ENCODE data around the gene PHACTR3.

The PHACTR3 gene

DNA sequence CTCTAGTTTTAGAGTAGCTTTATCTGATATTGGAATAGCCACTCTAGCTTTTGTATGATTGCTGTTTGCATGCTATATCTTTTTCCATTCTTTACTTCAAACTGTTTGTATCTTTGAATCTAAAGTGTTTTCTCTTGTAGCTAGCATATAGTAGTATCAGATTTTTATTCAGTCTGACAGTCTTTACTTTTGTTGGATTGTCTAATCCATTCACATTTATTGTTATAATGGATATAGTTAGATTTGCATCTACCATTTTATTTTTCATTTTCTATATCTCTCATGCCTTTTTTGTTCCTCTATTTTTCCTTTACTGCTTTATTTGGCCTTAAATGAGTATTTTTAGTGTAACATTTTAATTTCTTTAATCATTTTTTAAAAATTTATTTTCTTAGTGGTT is 52.1 kb downstream of the PHACTR3 start:
- no peak for DNase-seq

DNA sequence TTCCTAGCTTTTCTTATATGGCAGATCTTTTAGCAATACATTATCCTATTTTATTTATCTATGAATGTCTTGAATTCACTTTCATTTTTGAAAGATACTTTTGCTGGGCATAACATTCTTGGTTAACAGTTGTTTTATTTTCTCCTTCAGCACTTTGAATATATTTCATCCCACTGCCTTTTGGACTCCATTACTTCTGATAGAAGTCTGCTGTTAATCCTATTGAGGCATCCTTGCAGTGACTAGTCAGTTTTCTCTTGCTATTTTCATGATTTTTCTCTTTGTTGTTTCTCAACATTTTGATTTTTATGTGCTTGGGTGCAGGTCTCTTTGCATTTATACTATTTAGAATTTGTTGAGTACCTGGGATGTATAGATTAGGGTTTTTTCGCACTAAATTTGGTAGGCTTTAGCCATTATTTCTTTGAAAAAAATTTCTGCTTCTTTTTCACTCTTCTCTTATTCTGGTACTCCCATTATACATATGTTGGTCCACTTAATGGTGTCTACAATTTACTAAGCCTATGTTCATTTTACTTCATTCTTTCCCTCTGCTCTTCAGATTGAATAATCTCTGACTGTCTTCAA is 53.2 kb downstream of the PHACTR3 start:
- no peak for DNase-seq

- DNase-seq, result no peak
These were observed 56.1 kb downstream of the PHACTR3 start for GRCh38 chr20:59660471-59660870.

- DNase-seq, result no peak
These were observed 56.8 kb downstream of the PHACTR3 start for GRCh38 chr20:59661153-59661552.

GRCh38 chr20:59661621-59662020 is 57.3 kb downstream of the PHACTR3 start:
- DNase-seq, result peak; percentile 22 to 46

DNA sequence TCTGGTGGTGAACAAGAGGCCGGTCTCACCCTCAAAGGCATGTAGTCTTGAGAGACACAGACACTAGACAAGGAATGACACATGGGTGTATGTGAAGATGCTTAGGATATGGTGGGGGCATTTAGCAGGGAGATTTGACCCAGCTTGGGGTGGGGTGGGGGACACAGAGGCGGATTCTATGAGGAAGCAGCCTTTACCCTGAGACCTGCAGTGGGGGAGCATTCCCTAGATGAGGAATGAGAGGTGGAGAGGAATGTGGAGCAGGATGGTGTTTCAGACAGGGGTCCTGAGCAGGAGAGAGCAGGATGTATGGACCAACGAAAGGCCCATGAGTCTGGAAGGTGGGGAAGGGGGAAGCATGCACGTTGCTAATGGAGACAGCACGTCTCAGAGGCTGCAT is 57.8 kb downstream of the PHACTR3 start:
- DNase-seq, result no peak

GRCh38 chr20:59662856-59663512 is 58.6 kb downstream of the PHACTR3 start:
- DNase-seq, result no peak

DNA sequence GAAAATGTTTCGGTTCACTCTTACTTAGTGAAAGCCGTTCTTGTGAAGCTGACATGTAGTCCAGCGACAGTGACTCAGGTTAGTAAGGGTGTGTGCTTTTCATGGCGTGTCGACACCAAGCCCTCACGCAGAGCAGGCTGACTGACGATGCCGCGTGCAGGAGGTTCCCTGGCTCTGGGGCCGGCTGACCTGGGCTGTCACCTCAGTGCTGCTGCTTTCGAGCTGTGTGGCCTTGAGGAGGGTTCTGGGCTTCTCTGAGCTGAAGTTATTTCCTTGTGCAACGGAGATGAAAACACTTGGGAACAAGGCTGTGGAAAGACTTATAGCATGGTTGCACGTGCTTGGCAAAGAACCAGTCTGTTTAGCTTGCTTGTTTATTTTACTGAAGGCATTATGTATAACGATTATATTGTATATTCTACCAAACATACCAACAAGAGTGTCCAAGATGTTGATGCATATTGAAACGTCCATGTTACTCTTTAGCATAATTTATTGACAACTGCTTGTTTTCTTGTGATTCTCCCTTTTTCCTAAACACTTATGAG is 59.2 kb downstream of the PHACTR3 start:
- no peak for DNase-seq

GRCh38 chr20:59664421-59664941 is 60.1 kb downstream of the PHACTR3 start:
- no peak for DNase-seq

- no peak for DNase-seq
These were observed 61.6 kb downstream of the PHACTR3 start for GRCh38 chr20:59665656-59666555.

- DNase-seq, result no peak
These were observed 62.2 kb downstream of the PHACTR3 start for GRCh38 chr20:59666586-59666985.

GRCh38 chr20:59667131-59667530 is 62.8 kb downstream of the PHACTR3 start:
- DNase-seq, result no peak

- DNase-seq, result no peak
These were observed 63.7 kb downstream of the PHACTR3 start for GRCh38 chr20:59667981-59668515.

GRCh38 chr20:59668926-59669850 is 64.8 kb downstream of the PHACTR3 start:
- DNase-seq, result no peak

- no peak for DNase-seq
These were observed 66.6 kb downstream of the PHACTR3 start for GRCh38 chr20:59670786-59671492.

DNA sequence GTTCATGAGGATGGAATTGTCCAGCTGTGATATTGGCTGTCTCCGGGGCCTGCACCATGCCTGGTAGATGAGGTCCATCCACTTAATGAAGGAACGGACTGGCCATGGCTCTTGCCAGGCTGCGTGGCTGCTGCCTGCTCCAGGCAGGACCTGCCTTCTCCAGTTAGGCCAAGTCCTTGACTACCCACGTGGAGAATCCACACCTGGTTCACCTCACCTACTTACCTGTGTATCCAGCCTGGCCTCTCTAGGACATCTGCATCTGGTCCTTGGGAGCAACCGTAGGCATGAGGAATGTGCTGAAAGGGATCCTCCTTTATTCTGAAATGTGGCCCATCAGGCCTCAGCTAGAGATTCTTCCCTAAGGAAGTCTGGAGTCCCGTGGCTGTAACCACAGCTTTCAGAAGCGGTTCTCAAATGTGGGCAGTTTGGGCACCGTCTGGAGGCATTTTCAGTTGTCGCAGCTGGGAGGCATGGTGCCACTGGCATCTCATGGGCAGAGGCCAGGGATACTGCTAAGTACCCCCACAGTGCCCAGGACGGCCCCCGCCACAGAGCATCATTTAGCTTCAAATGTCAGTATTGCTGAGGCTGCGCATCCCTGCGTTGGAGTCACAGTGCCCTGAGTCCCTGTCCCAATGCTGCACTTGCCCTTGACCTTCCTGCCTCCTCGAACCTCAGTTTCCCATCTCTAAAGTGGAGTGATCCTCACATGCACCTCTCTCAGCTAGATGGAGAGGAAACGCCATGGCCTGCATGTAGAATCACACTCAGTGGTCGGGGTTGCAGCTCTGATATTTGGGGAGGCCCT is 67.5 kb downstream of the PHACTR3 start:
- DNase-seq, result no peak

- no peak for DNase-seq
These were observed 68.2 kb downstream of the PHACTR3 start for GRCh38 chr20:59672576-59672975.

- DNase-seq, result peak in 1 of 2 experiments; percentile 17
These were observed 69.1 kb downstream of the PHACTR3 start for GRCh38 chr20:59673288-59673997.

DNA sequence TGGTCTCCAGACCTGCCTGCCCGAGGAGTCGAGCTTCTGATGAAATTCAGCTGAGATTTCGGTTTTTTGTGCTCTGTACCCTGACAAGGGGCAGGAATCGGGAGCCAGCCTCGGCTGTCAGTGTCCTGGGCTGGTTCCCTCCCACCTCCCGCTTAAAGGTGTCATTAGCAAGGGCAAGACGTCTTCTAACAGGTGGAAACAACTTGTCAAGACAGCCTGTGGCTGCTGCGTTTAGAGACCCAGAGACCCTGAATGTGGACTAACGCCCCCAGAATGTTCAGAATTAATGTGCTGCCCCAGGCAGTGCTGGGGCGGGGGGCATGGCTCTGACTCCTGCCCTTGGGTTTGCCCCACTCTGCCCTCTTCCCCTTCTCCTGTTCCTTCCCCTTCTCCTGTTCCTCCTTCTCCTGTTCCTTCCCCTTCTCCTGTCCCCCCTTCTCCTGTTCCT is 69.7 kb downstream of the PHACTR3 start:
- DNase-seq, result no peak

Measured in NCI-H526 (cell line).